ENCODE measurements around the gene FAM107B.
A peak's percentile ranks its signal among the peaks of the same experiment; 100 is the strongest.
"Not testable (repeated sequence)": the region's sequence is repeated elsewhere in the genome, so short reads cannot be mapped to it uniquely, and the experiment has no call there.

Gene FAM107B

GRCh38 chr10:14595526-14596182 lies 179.0 kb downstream of the FAM107B start:
- H3K4me3 Mint-ChIP-seq: no peak overlapping the region
- H3K27ac Mint-ChIP-seq: peak overlapping the region; percentile 39
- no peaks in the 10 kb centered on the region for H3K27me3 Mint-ChIP-seq
- peaks cover 4% of the 10 kb centered on the region for H3K9me3 Mint-ChIP-seq
- ATAC-seq (no peak), DNase-seq (no peak)
- peaks cover 71% of the 10 kb centered on the region for H3K4me1 Mint-ChIP-seq
- peaks cover 80% of the 10 kb centered on the region for H3K36me3 Mint-ChIP-seq (ENCODE audit: low read depth)

- H3K9me3 Mint-ChIP-seq: peaks cover 4% of the 10 kb centered on the region
- H3K36me3 Mint-ChIP-seq (ENCODE audit: low read depth): peaks cover 78% of the 10 kb centered on the region
- DNase-seq: no peak
Measured at GRCh38 chr10:14594878-14595525, 179.7 kb downstream of the FAM107B start.

GRCh38 chr10:14593806-14594205 lies 180.9 kb downstream of the FAM107B start:
- no peak for ATAC-seq
- no peak overlapping the region for H3K27ac Mint-ChIP-seq
- peaks cover 72% of the 10 kb centered on the region for H3K4me1 Mint-ChIP-seq

More at GRCh38 chr10:14594878-14595525, 179.7 kb downstream of the FAM107B start:
- Mint-ChIP-seq H3K4me3 (no peak overlapping the region), H3K27ac (peak overlapping the region; percentile 36), H3K27me3 (no peaks in the 10 kb centered on the region), H3K4me1 (peaks cover 72% of the 10 kb centered on the region)
- no peak for ATAC-seq

GRCh38 chr10:14592566-14592965 lies 182.1 kb downstream of the FAM107B start:
- Mint-ChIP-seq H3K9me3 (peaks cover 4% of the 10 kb centered on the region), H3K27me3 (no peaks in the 10 kb centered on the region), H3K27ac (no peak overlapping the region), H3K4me3 (no peak overlapping the region), H3K4me1 (peaks cover 74% of the 10 kb centered on the region), H3K36me3 (ENCODE audit: low read depth) (peaks cover 63% of the 10 kb centered on the region)
- ATAC-seq (no peak), DNase-seq (no peak)

More at GRCh38 chr10:14593806-14594205, 180.9 kb downstream of the FAM107B start:
- Mint-ChIP-seq H3K27me3 (no peaks in the 10 kb centered on the region), H3K36me3 (ENCODE audit: low read depth) (peaks cover 66% of the 10 kb centered on the region), H3K4me3 (no peak overlapping the region), H3K9me3 (peaks cover 4% of the 10 kb centered on the region)
- DNase-seq: no peak

- Mint-ChIP-seq H3K4me3 (no peak overlapping the region), H3K27ac (no peak overlapping the region), H3K9me3 (peaks cover 4% of the 10 kb centered on the region), H3K4me1 (peaks cover 76% of the 10 kb centered on the region), H3K27me3 (no peaks in the 10 kb centered on the region), H3K36me3 (ENCODE audit: low read depth) (peaks cover 62% of the 10 kb centered on the region)
- ATAC-seq: no peak
- no peak for DNase-seq
Measured at GRCh38 chr10:14592026-14592425, 182.7 kb downstream of the FAM107B start.

GRCh38 chr10:14588938-14589294 lies 185.8 kb downstream of the FAM107B start:
- not testable (repeated sequence) for H3K27me3 Mint-ChIP-seq, H3K9me3 Mint-ChIP-seq, ATAC-seq, DNase-seq
- H3K4me3 Mint-ChIP-seq: peak overlapping the region; percentile 70
- H3K36me3 Mint-ChIP-seq (ENCODE audit: low read depth): peaks cover 38% of the 10 kb centered on the region
- peak overlapping the region; percentile 94 for H3K27ac Mint-ChIP-seq
- H3K4me1 Mint-ChIP-seq: peaks cover 88% of the 10 kb centered on the region

GRCh38 chr10:14588084-14588937 lies 186.4 kb downstream of the FAM107B start:
- ATAC-seq: peak; percentile 82
- H3K36me3 Mint-ChIP-seq (ENCODE audit: low read depth): peaks cover 38% of the 10 kb centered on the region

GRCh38 chr10:14587540-14588083 lies 187.1 kb downstream of the FAM107B start:
- ATAC-seq (peak; percentile 2), DNase-seq (no peak)
- Mint-ChIP-seq H3K9me3 (no peaks in the 10 kb centered on the region), H3K4me3 (peak overlapping the region; percentile 70), H3K27me3 (no peaks in the 10 kb centered on the region), H3K4me1 (peaks cover 95% of the 10 kb centered on the region), H3K27ac (peak overlapping the region; percentile 94), H3K36me3 (ENCODE audit: low read depth) (peaks cover 39% of the 10 kb centered on the region)

More at GRCh38 chr10:14588084-14588937, 186.4 kb downstream of the FAM107B start:
- Mint-ChIP-seq H3K4me3 (peak overlapping the region; percentile 70), H3K4me1 (peaks cover 90% of the 10 kb centered on the region), H3K27ac (peak overlapping the region; percentile 94), H3K27me3 (no peaks in the 10 kb centered on the region), H3K9me3 (no peaks in the 10 kb centered on the region)
- peak; percentile 53 for DNase-seq

- Mint-ChIP-seq H3K4me1 (peaks cover 95% of the 10 kb centered on the region), H3K27ac (peak overlapping the region; percentile 94), H3K9me3 (no peaks in the 10 kb centered on the region), H3K27me3 (no peaks in the 10 kb centered on the region), H3K4me3 (peak overlapping the region; percentile 30), H3K36me3 (ENCODE audit: low read depth) (peaks cover 38% of the 10 kb centered on the region)
- DNase-seq: no peak
- no peak for ATAC-seq
Measured at GRCh38 chr10:14586901-14587300, 187.8 kb downstream of the FAM107B start.

GRCh38 chr10:14585287-14586193 lies 189.2 kb downstream of the FAM107B start:
- ATAC-seq: no peak
- no peak for DNase-seq
- Mint-ChIP-seq H3K27ac (peak overlapping the region; percentile 42), H3K4me1 (peaks cover 97% of the 10 kb centered on the region), H3K4me3 (no peak overlapping the region), H3K9me3 (no peaks in the 10 kb centered on the region), H3K36me3 (ENCODE audit: low read depth) (peaks cover 37% of the 10 kb centered on the region), H3K27me3 (no peaks in the 10 kb centered on the region)

GRCh38 chr10:14584661-14585060 lies 190.0 kb downstream of the FAM107B start:
- Mint-ChIP-seq H3K27me3 (no peaks in the 10 kb centered on the region), H3K9me3 (no peaks in the 10 kb centered on the region), H3K4me3 (no peak overlapping the region), H3K36me3 (ENCODE audit: low read depth) (peaks cover 34% of the 10 kb centered on the region), H3K27ac (peak overlapping the region; percentile 42), H3K4me1 (peaks cover 97% of the 10 kb centered on the region)
- DNase-seq: no peak
- ATAC-seq: peak; percentile 8

GRCh38 chr10:14583967-14584366 lies 190.7 kb downstream of the FAM107B start:
- DNase-seq: no peak
- Mint-ChIP-seq H3K36me3 (ENCODE audit: low read depth) (peaks cover 34% of the 10 kb centered on the region), H3K9me3 (no peaks in the 10 kb centered on the region), H3K27ac (peak overlapping the region; percentile 42), H3K4me1 (peaks cover 97% of the 10 kb centered on the region), H3K4me3 (peak overlapping the region; percentile 46), H3K27me3 (no peaks in the 10 kb centered on the region)
- ATAC-seq: no peak

- no peaks in the 10 kb centered on the region for H3K27me3 Mint-ChIP-seq
- peaks cover 35% of the 10 kb centered on the region for H3K36me3 Mint-ChIP-seq (ENCODE audit: low read depth)
- H3K9me3 Mint-ChIP-seq: no peaks in the 10 kb centered on the region
- peak overlapping the region; percentile 42 for H3K27ac Mint-ChIP-seq
- DNase-seq: peak; percentile 66
- ATAC-seq: peak; percentile 62
- peak overlapping the region; percentile 46 for H3K4me3 Mint-ChIP-seq
- peaks cover 95% of the 10 kb centered on the region for H3K4me1 Mint-ChIP-seq
Measured at GRCh38 chr10:14583252-14583651, 191.4 kb downstream of the FAM107B start.

Data from activated naive CD8-positive, alpha-beta T cell treated with anti-CD3 and anti-CD28 coated beads, Interleukin-2, amount 50 U/mL, for 24 hours (primary cell).